ENCODE data around the gene CHKA.

CHKA gene

DNA sequence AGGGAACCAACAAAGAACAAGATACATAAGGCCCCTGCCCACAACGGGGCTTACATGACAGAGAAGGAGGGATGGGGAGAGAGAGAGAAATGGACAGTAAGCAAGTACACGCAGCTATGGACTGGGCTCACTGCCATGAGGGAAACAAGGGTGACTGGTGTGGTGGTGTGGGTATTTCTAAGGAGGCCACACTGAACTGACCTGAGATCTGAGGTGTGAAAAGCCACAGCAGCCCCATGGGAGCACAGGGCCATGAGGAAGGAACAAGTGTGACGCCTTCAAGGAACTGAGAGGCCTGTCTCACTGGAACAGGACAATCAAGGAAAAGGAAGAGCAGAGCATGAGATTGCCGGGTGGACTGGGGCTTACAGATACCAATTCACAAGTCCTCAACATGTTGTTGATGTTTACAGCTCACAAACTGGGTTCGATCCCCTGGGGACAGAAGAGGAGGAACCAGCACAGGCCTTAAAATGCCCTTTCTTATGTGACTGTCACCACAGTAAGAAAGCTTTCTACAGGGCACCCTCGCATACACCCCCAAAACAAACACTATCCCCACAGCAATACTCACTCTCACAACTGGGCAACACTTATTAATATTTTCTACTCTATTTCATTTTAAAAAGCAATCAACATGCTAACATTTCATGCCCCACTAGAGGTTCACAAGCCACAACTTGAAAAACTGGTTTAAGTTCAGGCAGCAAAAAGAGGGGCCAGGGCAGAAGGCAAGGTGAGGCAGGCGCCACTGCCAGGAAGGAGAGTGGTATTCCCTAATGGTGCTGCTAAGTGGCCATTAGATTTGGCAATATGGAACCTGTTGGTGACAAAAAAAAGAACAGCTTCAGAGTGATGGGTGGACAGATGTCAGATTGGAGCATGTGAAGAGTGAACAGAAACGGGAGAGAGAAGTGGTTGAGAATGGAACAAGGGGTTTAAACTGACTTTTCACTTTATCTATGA lies 43.3 kb downstream of the CHKA start:
- Histone ChIP-seq H3K4me3 (ENCODE audit: low read depth in 1 of 2, low read length in 2 of 2) (no peak overlapping the region), H3K4me2 (ENCODE audit: insufficient read depth, low read length) (no peak overlapping the region), H3K36me3 (ENCODE audit: insufficient read depth, low read length) (peaks cover 42% of the 10 kb centered on the region), H4K20me1 (ENCODE audit: insufficient read depth, low read length) (peaks cover 4% of the 10 kb centered on the region), H3K27me3 (ENCODE audit: insufficient read depth, low read length, poor library complexity) (no peaks in the 10 kb centered on the region), H3K9ac (ENCODE audit: low read depth, low read length) (no peak overlapping the region), H3K9me3 (ENCODE audit: insufficient read depth, low read length, severe bottlenecking) (no peaks in the 10 kb centered on the region), H3K79me2 (ENCODE audit: insufficient read depth, low read length) (no peaks in the 10 kb centered on the region), H2AFZ (ENCODE audit: low read depth, low read length) (no peak overlapping the region), H3K4me1 (ENCODE audit: insufficient read depth, low read length) (no peaks in the 10 kb centered on the region), H3K27ac (ENCODE audit: low read length) (no peak overlapping the region)
- DNase-seq (no peak), ATAC-seq (ENCODE audit: insufficient read depth, low read depth) (no peak)
- TF ChIP-seq EZH2 (IDR thresholded peaks at IDR 0.05; ENCODE audit: borderline replicate concordance, low read depth, low read length, severe bottlenecking) = no peak
- TF ChIP-seq, protein P1, sequence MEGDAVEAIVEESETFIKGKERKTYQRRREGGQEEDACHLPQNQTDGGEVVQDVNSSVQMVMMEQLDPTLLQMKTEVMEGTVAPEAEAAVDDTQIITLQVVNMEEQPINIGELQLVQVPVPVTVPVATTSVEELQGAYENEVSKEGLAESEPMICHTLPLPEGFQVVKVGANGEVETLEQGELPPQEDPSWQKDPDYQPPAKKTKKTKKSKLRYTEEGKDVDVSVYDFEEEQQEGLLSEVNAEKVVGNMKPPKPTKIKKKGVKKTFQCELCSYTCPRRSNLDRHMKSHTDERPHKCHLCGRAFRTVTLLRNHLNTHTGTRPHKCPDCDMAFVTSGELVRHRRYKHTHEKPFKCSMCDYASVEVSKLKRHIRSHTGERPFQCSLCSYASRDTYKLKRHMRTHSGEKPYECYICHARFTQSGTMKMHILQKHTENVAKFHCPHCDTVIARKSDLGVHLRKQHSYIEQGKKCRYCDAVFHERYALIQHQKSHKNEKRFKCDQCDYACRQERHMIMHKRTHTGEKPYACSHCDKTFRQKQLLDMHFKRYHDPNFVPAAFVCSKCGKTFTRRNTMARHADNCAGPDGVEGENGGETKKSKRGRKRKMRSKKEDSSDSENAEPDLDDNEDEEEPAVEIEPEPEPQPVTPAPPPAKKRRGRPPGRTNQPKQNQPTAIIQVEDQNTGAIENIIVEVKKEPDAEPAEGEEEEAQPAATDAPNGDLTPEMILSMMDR (IDR thresholded peaks at IDR 0.05; ENCODE audit: borderline replicate concordance, extremely low read depth, low read length, poor library complexity, severe bottlenecking) = no peak

DNA sequence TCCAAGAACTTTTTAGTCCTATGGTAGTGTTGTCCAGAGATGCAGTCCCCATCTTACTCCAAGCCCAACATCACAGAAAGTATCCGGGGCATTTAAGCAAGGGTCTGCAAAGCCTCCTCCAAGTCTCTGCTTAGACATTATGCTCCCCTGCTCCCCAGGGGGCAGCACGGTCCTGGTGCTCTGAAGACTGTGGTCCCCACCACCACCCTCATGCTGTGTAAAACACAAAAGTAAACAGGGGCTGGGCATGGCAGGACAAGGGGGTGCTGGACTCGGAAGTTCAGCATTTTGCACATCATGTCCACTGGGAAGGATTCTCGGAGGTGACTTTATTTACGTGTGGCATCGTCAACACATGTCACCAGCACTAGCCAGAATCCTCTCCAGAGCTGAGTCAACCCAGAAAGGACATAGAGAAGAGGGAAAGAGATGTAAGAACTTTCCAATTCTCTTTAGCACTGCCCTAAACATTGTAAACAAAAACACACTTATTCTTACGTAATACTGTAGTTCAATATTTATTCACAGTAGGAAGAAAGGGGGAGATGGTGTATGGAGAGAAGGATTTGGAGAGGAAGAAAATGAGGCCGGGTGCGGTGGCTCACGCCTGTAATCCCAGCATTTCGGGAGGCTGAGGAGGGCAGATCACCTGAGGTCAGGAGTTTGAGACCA lies 44.7 kb downstream of the CHKA start:
- H3K27me3 ChIP-seq (ENCODE audit: insufficient read depth, low read length, poor library complexity) = no peaks in the 10 kb centered on the region
- H3K4me3 ChIP-seq (ENCODE audit: low read depth in 1 of 2, low read length in 2 of 2) = no peak overlapping the region
- H3K27ac ChIP-seq (ENCODE audit: low read length) = no peak overlapping the region
- H3K9ac ChIP-seq (ENCODE audit: low read depth, low read length) = no peak overlapping the region
- DNase-seq = no peak
- no peak overlapping the region for H2AFZ ChIP-seq (ENCODE audit: low read depth, low read length)
- no peaks in the 10 kb centered on the region for H3K79me2 ChIP-seq (ENCODE audit: insufficient read depth, low read length)
- no peaks in the 10 kb centered on the region for H3K9me3 ChIP-seq (ENCODE audit: insufficient read depth, low read length, severe bottlenecking)
- no peak for TF ChIP-seq EZH2 (IDR thresholded peaks at IDR 0.05; ENCODE audit: borderline replicate concordance, low read depth, low read length, severe bottlenecking)
- TF ChIP-seq, protein P1 (IDR thresholded peaks at IDR 0.05; ENCODE audit: borderline replicate concordance, extremely low read depth, low read length, poor library complexity, severe bottlenecking) = peak; percentile 22
- H4K20me1 ChIP-seq (ENCODE audit: insufficient read depth, low read length) = peaks cover 4% of the 10 kb centered on the region
- H3K4me1 ChIP-seq (ENCODE audit: insufficient read depth, low read length) = no peaks in the 10 kb centered on the region
- no peak overlapping the region for H3K4me2 ChIP-seq (ENCODE audit: insufficient read depth, low read length)
- no peak for ATAC-seq (ENCODE audit: insufficient read depth, low read depth)
- H3K36me3 ChIP-seq (ENCODE audit: insufficient read depth, low read length) = peaks cover 48% of the 10 kb centered on the region

GRCh38 chr11:68074584-68075352 lies 46.4 kb downstream of the CHKA start:
- peaks cover 49% of the 10 kb centered on the region for H3K36me3 ChIP-seq (ENCODE audit: insufficient read depth, low read length)
- H3K27me3 ChIP-seq (ENCODE audit: insufficient read depth, low read length, poor library complexity) = no peaks in the 10 kb centered on the region
- H3K27ac ChIP-seq (ENCODE audit: low read length) = no peak overlapping the region
- no peaks in the 10 kb centered on the region for H3K79me2 ChIP-seq (ENCODE audit: insufficient read depth, low read length)
- no peak for DNase-seq
- TF ChIP-seq EZH2 (IDR thresholded peaks at IDR 0.05; ENCODE audit: borderline replicate concordance, low read depth, low read length, severe bottlenecking) = no peak
- TF ChIP-seq, protein P1 (IDR thresholded peaks at IDR 0.05; ENCODE audit: borderline replicate concordance, extremely low read depth, low read length, poor library complexity, severe bottlenecking) = no peak
- no peaks in the 10 kb centered on the region for H4K20me1 ChIP-seq (ENCODE audit: insufficient read depth, low read length)
- no peak for ATAC-seq (ENCODE audit: insufficient read depth, low read depth)
- H2AFZ ChIP-seq (ENCODE audit: low read depth, low read length) = no peak overlapping the region
- H3K9ac ChIP-seq (ENCODE audit: low read depth, low read length) = no peak overlapping the region
- no peak overlapping the region for H3K4me2 ChIP-seq (ENCODE audit: insufficient read depth, low read length)
- no peaks in the 10 kb centered on the region for H3K9me3 ChIP-seq (ENCODE audit: insufficient read depth, low read length, severe bottlenecking)
- H3K4me3 ChIP-seq (ENCODE audit: low read depth in 1 of 2, low read length in 2 of 2) = no peak overlapping the region
- no peaks in the 10 kb centered on the region for H3K4me1 ChIP-seq (ENCODE audit: insufficient read depth, low read length)

All from DND-41 (cell line).